HG03097 (cell line): ENCODE results near the gene ATE1.
"Not testable (repeated sequence)": the region's sequence is repeated elsewhere in the genome, so short reads cannot be mapped to it uniquely, and the experiment has no call there.

Experiments
- ATAC-seq: cut with Tn5 transposase; IDR thresholded peaks from one replicate; pipeline ENCODE4 v1.9.1; 2021; ENCODE audit not compliant: unreplicated experiment, low FRiP score

The ATE1 gene

DNA sequence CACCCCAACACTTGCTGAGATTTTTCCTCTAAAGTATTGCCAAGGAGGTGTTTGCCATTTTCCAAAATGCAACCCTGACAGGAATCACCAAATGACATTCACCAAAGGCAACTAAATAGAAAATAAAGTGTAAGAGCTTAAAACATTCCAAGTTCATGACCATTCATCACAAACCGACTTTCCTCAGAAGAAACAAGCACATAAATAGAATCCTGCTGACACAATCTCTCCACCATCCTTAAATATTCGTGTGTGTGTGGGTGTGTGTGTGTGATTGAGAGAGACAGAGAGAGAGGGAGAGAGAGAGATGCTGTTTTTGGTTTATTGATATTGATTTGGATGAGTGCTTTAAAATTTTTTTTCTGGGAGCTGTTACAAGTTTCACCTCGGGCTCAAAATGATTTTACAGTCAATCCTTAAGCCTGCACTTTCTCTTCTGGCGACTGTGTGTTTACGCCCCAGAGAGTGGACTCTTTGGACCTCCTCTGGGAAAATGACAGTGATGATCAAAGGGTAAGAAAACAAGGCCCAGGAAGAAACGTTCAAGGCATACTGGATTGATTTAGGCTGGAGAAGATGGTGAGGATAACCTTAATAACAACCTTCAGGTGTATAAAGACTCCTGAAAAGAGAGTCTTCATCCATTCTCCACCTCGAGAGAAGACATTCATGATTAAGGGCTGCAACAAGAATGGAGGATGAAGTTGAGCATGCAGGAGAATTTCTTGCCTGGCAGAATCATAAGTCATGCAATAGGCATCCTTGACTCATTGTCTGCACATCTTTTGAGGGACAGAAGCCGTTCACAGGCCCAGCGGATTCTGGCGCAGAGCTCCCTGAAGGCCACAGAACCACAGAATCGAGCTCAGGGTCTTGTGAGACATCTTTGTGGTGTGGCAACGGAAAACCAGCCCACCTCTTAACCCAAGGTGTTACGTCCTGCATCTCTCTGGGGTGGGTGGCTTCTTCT lies 225.2 kb downstream of the ATE1 start:
- ATAC-seq, result no peak

DNA sequence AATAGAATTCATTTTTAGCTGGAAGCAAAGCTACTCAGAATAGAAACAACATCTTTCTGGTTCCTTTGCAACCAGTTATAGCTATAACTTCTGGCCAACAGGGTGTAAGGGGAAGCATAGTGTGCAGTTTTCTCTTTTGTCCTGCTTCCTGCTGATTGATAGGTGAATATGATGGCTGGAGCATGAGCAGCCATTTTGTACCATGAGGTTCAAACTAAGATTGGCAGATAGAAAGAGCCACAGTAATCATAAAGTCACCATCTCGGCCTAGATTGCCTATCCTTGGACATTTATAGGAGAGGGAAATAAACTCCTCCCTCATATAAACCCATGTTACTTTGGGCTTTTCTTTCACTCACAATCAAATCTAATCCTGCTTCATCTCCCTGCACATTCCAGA lies 227.4 kb downstream of the ATE1 start:
- ATAC-seq, result no peak

DNA sequence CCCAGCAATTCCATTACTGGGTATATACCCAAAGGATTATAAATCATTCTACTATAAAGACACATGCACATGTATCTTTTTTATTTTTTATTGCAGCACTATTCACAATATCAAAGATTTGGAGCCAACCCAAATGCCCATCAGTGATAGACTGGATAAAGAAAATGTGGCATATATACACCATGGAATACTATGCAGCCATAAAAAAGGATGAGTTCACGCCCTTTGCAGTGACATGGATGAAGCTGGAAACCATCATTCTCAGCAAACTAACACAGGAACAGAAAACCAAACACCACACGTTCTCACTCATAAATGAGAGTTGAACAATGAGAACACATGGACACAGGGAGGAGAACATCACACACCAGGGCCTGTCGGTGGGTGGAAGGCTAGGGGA lies 228.1 kb downstream of the ATE1 start:
- not testable (repeated sequence) for ATAC-seq

DNA sequence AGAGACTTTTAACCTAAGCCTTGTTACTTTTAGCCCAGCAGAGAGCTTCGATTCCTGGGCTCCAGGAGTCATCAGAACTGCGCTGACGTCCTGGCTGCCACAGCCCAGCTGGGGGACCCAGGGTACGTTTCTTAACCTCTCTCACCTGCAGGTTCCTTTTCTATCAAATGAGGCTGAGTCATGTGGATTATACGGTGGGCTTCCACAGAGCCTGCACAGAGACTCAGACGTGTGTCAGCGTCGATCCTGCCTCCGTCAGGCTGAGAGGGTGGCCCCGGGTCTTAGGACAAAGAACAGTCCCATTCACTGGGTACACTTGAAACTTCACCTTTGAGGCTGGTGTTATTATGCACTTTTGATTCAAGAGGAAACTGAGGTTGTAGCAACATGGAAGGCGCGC lies 228.9 kb downstream of the ATE1 start:
- no peak for ATAC-seq

DNA sequence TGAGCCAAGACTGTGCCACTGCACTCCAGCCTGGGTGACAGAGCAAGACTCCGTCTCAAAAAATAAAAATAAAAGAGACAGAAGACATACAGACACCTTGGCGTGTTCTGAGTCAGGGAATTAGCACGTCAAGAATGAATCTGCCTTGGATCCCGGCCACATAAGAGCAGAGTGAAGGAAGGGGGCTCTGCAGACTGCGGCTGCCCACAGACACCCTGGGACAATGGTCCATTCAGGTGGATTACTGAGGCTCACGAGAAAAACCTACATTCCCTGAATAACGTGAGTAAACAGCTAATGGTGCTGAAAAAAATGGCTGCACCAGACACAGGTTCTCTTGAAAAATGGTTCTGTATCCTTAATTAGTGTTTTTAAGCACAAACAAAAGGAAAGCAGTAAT lies 229.5 kb downstream of the ATE1 start:
- no peak for ATAC-seq

- no peak for ATAC-seq
Observed at GRCh38 chr10:121696854-121697253, 231.0 kb downstream of the ATE1 start.

DNA sequence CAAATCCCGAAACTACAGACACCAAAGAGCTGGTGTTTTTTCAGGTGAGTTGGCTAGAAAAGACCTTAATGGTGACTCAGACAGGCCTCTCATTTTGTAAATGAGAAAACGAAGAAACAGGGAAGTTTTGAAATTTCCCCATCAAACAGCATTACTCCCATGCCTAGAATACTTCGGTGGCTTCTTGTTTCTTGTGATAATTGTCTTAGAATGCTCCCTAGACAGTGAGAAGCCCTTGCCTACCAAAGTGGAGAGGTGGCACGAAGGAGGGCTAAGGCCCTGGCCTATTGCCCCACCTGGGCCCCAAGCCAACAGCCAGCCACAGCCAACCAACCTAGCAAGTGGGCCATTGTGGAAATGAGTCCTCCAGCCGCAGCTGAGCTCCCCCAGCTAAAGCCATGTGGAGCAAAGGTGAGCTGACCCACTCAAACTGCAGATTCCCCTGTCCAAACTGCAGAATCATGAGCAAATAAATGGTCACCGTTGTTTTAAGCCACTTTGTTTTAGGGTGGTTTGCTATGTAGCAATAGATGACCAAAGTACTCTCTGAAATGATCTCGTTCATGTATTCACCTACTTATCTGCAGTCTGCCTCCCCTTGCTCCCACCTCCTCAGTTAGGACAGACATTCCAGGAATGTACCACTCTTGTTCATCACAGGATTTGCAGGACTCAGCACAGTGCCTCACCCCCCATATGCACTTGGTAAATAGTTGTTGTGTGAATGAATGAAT lies 231.9 kb downstream of the ATE1 start:
- ATAC-seq, result no peak

DNA sequence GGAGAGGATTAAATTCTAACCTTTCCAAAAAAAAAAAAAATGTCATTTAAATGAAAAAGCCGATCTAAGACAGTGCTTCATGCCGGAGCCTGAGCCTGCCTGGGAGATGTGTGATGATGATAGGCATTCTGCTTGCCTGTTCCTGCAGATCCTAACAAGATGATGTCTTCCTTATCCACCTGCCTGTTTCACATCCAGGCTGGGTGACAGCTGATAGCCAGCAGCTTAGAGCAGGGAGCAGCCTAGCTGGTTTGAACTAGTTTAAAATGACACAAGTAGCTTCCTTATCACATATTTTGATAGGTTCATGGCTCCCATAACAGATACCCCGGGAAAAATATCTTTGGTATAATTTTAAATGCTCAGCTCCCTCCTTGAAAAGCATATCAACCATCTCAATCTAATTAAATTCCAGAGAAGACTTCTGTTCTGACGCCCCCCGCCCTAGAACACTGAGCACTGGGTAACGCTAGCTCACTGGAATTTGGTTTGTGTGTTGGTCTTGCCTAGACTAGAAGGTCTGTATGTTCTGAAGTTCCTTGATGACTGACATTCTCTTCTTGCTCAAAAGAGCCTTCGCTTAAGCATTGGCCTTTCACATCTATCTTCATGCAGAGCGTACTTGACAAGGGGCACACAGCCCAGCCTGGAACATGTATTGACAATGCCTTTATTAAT lies 232.7 kb downstream of the ATE1 start:
- no peak for ATAC-seq

GRCh38 chr10:121694327-121694965 lies 233.4 kb downstream of the ATE1 start:
- no peak for ATAC-seq

DNA sequence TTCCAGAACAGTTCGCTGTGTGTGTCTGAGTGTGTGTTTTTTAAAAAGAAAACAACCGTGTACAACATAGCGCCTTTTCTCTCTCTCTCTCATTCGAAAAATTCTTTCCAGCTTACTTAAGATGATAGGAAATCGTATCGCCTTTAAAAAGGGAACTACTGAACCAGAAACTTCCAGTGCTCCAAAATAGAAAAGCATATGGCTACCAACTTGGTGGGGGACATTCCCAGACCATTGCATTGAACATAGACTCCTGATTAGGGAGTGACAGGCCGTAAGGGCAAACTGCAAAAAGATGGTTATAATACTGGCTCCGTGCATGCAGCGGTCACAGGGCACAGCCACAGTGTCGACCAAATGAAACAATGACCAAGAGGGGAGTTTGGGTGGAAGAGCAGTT lies 235.2 kb downstream of the ATE1 start:
- no peak for ATAC-seq

- no peak for ATAC-seq
Observed at GRCh38 chr10:121690970-121691369, 236.9 kb downstream of the ATE1 start.
